SK-N-MC (cell line): ENCODE results near the gene CARD19.

Source experiments
- DNase-seq: peaks from one replicate; pipeline ENCODE4 v3.0.0-alpha.2; 2011; ENCODE audit warnings: low read depth, low spot score
- H3K27ac ChIP-seq: fragments of 200-600 bp; sonication (generic); 2 replicates; pipeline ENCODE4 v1.5.1; 2016; ENCODE audit warnings: mixed run types
- H3K36me3 ChIP-seq: fragments of 200-600 bp; sonication (generic); 2 replicates; pipeline ENCODE4 v1.6.1; 2017; ENCODE audit warnings: antibody characterized with exemption, low read length, mixed read lengths; ENCODE audit not compliant: insufficient read depth
- H3K4me3 ChIP-seq: fragments of 200-600 bp; sonication (generic); 2 replicates; pipeline ENCODE4 v1.5.1; 2016
- H3K9ac ChIP-seq: fragments of 200-600 bp; sonication (generic); 2 replicates; pipeline ENCODE4 v1.8.0; 2017; ENCODE audit warnings: mixed run types, mixed read lengths; ENCODE audit not compliant: insufficient read length
- H3K9me3 ChIP-seq: fragments of 200-600 bp; sonication (generic); 2 replicates; pipeline ENCODE4 v1.6.1; 2017; ENCODE audit warnings: low read depth, mild to moderate bottlenecking, antibody characterized with exemption, low read length, moderate library complexity, mixed read lengths
- EZH2 ChIP-seq: fragments of 200-600 bp; sonication (generic); IDR thresholded peaks from one replicate; pipeline ENCODE4 v1.6.1; 2017; ENCODE audit warnings: antibody characterized with exemption
- FOXP2 ChIP-seq: optimal IDR thresholded peaks from 2 replicates; pipeline ENCODE3; 2011; ENCODE audit warnings: mild to moderate bottlenecking, moderate library complexity; ENCODE audit not compliant: insufficient read depth; ENCODE audit errors: extremely low read length, control extremely low read depth
- POLR2AphosphoS5 ChIP-seq: IDR thresholded peaks from 2 replicates; pipeline ENCODE4 v1.6.1; 2012; ENCODE audit warnings: mild to moderate bottlenecking, low read depth, low read length, borderline replicate concordance

The CARD19 gene

GRCh38 chr9:93147632-93148031 is 51.6 kb downstream of the CARD19 start:
- TF ChIP-seq POLR2AphosphoS5 = no peak
- TF ChIP-seq EZH2 = no peak
- TF ChIP-seq FOXP2 = no peak
- H3K27ac ChIP-seq = no peak overlapping the region
- no peak overlapping the region for H3K4me3 ChIP-seq
- DNase-seq = no peak
- no peaks in the 10 kb centered on the region for H3K9me3 ChIP-seq
- H3K9ac ChIP-seq = no peak overlapping the region
- H3K36me3 ChIP-seq = no peaks in the 10 kb centered on the region

GRCh38 chr9:93148721-93149120 is 52.7 kb downstream of the CARD19 start:
- no peak overlapping the region for H3K27ac ChIP-seq
- H3K36me3 ChIP-seq = no peaks in the 10 kb centered on the region
- no peaks in the 10 kb centered on the region for H3K9me3 ChIP-seq
- no peak for DNase-seq
- TF ChIP-seq FOXP2 = no peak
- no peak for TF ChIP-seq POLR2AphosphoS5
- no peak for TF ChIP-seq EZH2
- H3K4me3 ChIP-seq = no peak overlapping the region
- H3K9ac ChIP-seq = no peak overlapping the region

GRCh38 chr9:93149361-93149760 is 53.3 kb downstream of the CARD19 start:
- Histone ChIP-seq H3K27ac (no peak overlapping the region), H3K9ac (no peak overlapping the region), H3K36me3 (no peaks in the 10 kb centered on the region), H3K4me3 (no peak overlapping the region), H3K9me3 (no peaks in the 10 kb centered on the region)
- TF ChIP-seq FOXP2 (no peak), POLR2AphosphoS5 (no peak)
- DNase-seq = no peak

- DNase-seq = no peak
- H3K27ac ChIP-seq = no peak overlapping the region
Measured at GRCh38 chr9:93151097-93151784, 55.2 kb downstream of the CARD19 start.

GRCh38 chr9:93154293-93154903 is 58.4 kb downstream of the CARD19 start:
- TF ChIP-seq POLR2AphosphoS5 = no peak
- no peak overlapping the region for H3K27ac ChIP-seq
- DNase-seq = no peak
- H3K36me3 ChIP-seq = no peaks in the 10 kb centered on the region
- H3K9me3 ChIP-seq = no peaks in the 10 kb centered on the region
- no peak overlapping the region for H3K9ac ChIP-seq
- H3K4me3 ChIP-seq = no peak overlapping the region

More at GRCh38 chr9:93151097-93151784, 55.2 kb downstream of the CARD19 start:
- H3K9me3 ChIP-seq = no peaks in the 10 kb centered on the region
- no peak for TF ChIP-seq POLR2AphosphoS5
- no peak for TF ChIP-seq FOXP2
- no peak for TF ChIP-seq EZH2
- H3K9ac ChIP-seq = no peak overlapping the region
- no peak overlapping the region for H3K4me3 ChIP-seq
- no peaks in the 10 kb centered on the region for H3K36me3 ChIP-seq

- no peak for DNase-seq
- Histone ChIP-seq H3K36me3 (no peaks in the 10 kb centered on the region), H3K4me3 (no peak overlapping the region), H3K27ac (no peak overlapping the region), H3K9ac (no peak overlapping the region), H3K9me3 (no peaks in the 10 kb centered on the region)
- no peak for TF ChIP-seq POLR2AphosphoS5
Measured at GRCh38 chr9:93155716-93156474, 59.9 kb downstream of the CARD19 start.

GRCh38 chr9:93156475-93157008 is 60.5 kb downstream of the CARD19 start:
- TF ChIP-seq FOXP2 (no peak), POLR2AphosphoS5 (no peak), EZH2 (no peak)
- Histone ChIP-seq H3K36me3 (no peaks in the 10 kb centered on the region), H3K4me3 (no peak overlapping the region), H3K27ac (no peak overlapping the region), H3K9me3 (no peaks in the 10 kb centered on the region), H3K9ac (no peak overlapping the region)
- DNase-seq = no peak

- no peaks in the 10 kb centered on the region for H3K36me3 ChIP-seq
- H3K9me3 ChIP-seq = no peaks in the 10 kb centered on the region
- TF ChIP-seq FOXP2 = no peak
- TF ChIP-seq EZH2 = no peak
- no peak for TF ChIP-seq POLR2AphosphoS5
- no peak overlapping the region for H3K27ac ChIP-seq
- H3K4me3 ChIP-seq = no peak overlapping the region
- DNase-seq = no peak
- H3K9ac ChIP-seq = no peak overlapping the region
Measured at GRCh38 chr9:93159601-93160471, 63.8 kb downstream of the CARD19 start.
